Measurements from ENCODE around the gene FAM117B. TPM values are rescaled to one million over a fixed set of nuclear protein-coding genes. Genes with fewer than 3 reads are reported as not detected.

The FAM117B gene
- 24.0 and 24.5 TPM in 2 replicates for total RNA-seq (2021)
- long read RNA-seq, full-length matches to known transcripts: 1 of 7 reads
- long read RNA-seq, partial matches to known transcripts: 5 of 7 reads
- long read RNA-seq, other reads (novel, unspliced or antisense): 1 of 7 reads

- peak within 1 kb of the TSS; percentile 97 for H3K14ac ChIP-seq (ENCODE audit: insufficient read depth, low read length)
- H3K4me1 Mint-ChIP-seq: peaks cover 24 to 27% of the 10 kb centered on the region in 2 experiments
- H3K79me2 ChIP-seq (ENCODE audit: insufficient read depth, low read length): peaks cover 3% of the 10 kb centered on the region; the same call in 1 of the 2 replicates
- H3K79me1 ChIP-seq (ENCODE audit: insufficient read depth, low read depth, low read length, poor library complexity, severe bottlenecking): peaks cover 4% of the 10 kb centered on the region
- H2BK12ac ChIP-seq (ENCODE audit: insufficient read length, low read depth, low read length): no peak within 1 kb of the TSS
- WGBS (ENCODE audit: extremely low coverage, insufficient read length, low lambda C conversion rate): no CpG with 5 or more reads among the region's 80 CpGs
- H3K27ac ChIP-seq (ENCODE audit: insufficient read length, low read depth, low read length): no peak within 1 kb of the TSS
- no peak within 1 kb of the TSS for H2BK120ac ChIP-seq (ENCODE audit: low read depth, low read length, poor library complexity, severe bottlenecking)
- H3K9me3 ChIP-seq (ENCODE audit: control insufficient read depth, low read depth, low read length): no peaks in the 10 kb centered on the region
- H4K5ac ChIP-seq (ENCODE audit: insufficient read length, low read depth, low read length): no peak within 1 kb of the TSS
- H3K23ac ChIP-seq (ENCODE audit: insufficient read length, low read depth, low read length): no peak within 1 kb of the TSS
- peaks cover 2% of the 10 kb centered on the region for H4K20me1 ChIP-seq (ENCODE audit: control insufficient read depth, insufficient read depth, insufficient read length)
- DNase-seq: peak; percentile 98
- H3K18ac ChIP-seq (ENCODE audit: insufficient read length, low read depth, low read length): peak within 1 kb of the TSS; percentile 88
- H3K4me2 ChIP-seq (ENCODE audit: insufficient read depth, insufficient read length, low read length): peak within 1 kb of the TSS; percentile 99
- H2AFZ ChIP-seq (ENCODE audit: low read length): no peak within 1 kb of the TSS
- H4K91ac ChIP-seq (ENCODE audit: insufficient read length, low read depth, low read length): peak within 1 kb of the TSS; percentile 76
- H3K27me3 ChIP-seq (ENCODE audit: insufficient read depth, low read length): no peaks in the 10 kb centered on the region
- H3K9me3 Mint-ChIP-seq: no peaks in the 10 kb centered on the region
- no peaks in the 10 kb centered on the region for H3K27me3 Mint-ChIP-seq (ENCODE audit: low read depth)
- no peak within 1 kb of the TSS for H2AK5ac ChIP-seq (ENCODE audit: insufficient read length, low read length)
- H3K4me3 Mint-ChIP-seq: peak within 1 kb of the TSS; percentile 92 to 96
- no peak within 1 kb of the TSS for H3T11ph ChIP-seq (ENCODE audit: low read length)
- TF ChIP-seq, protein P1, sequence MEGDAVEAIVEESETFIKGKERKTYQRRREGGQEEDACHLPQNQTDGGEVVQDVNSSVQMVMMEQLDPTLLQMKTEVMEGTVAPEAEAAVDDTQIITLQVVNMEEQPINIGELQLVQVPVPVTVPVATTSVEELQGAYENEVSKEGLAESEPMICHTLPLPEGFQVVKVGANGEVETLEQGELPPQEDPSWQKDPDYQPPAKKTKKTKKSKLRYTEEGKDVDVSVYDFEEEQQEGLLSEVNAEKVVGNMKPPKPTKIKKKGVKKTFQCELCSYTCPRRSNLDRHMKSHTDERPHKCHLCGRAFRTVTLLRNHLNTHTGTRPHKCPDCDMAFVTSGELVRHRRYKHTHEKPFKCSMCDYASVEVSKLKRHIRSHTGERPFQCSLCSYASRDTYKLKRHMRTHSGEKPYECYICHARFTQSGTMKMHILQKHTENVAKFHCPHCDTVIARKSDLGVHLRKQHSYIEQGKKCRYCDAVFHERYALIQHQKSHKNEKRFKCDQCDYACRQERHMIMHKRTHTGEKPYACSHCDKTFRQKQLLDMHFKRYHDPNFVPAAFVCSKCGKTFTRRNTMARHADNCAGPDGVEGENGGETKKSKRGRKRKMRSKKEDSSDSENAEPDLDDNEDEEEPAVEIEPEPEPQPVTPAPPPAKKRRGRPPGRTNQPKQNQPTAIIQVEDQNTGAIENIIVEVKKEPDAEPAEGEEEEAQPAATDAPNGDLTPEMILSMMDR (conservative IDR thresholded peaks at IDR 0.05): no peak
- H3K23me2 ChIP-seq (ENCODE audit: insufficient read length, low read depth, low read length, poor library complexity, severe bottlenecking): peaks cover 4% of the 10 kb centered on the region
- no peak within 1 kb of the TSS for H2BK15ac ChIP-seq (ENCODE audit: low read depth, low read length)
- H2BK20ac ChIP-seq (ENCODE audit: low read depth, low read length, poor library complexity, severe bottlenecking): no peak within 1 kb of the TSS
- no peak within 1 kb of the TSS for H4K8ac ChIP-seq (replicated peaks; ENCODE audit: insufficient read length, low read depth, low read length)
- no peak within 1 kb of the TSS for H2BK5ac ChIP-seq (ENCODE audit: insufficient read length, low read length)
- peak within 1 kb of the TSS; percentile 56 for H3K56ac ChIP-seq (ENCODE audit: insufficient read length, low read depth, low read length)
- peaks cover 0 to 4% (median 0%) of the 10 kb centered on the region in 3 experiments; a peak in 1 of 7 replicates for H3K36me3 Mint-ChIP-seq (ENCODE audit: insufficient read depth in 1 of 3, low read depth in 3 of 3)
- H3K4ac ChIP-seq (ENCODE audit: low read depth, low read length): no peak within 1 kb of the TSS; the same call in 1 of the 2 replicates
- peak within 1 kb of the TSS; percentile 89 to 99 (median 98); a peak in 6 of 7 replicates for H3K27ac Mint-ChIP-seq
- peak within 1 kb of the TSS; percentile 74 for H3K9ac ChIP-seq (ENCODE audit: extremely low read depth, insufficient read length, low read length)
- no peaks in the 10 kb centered on the region for H3K4me1 ChIP-seq (ENCODE audit: insufficient read depth, low read length)
These were observed at the start of gene FAM117B for GRCh38 chr2:202634556-202635427. Gene FAM117B (plus strand): TSS chr2:202634969. CDS start chr2:202635188, 219 bp downstream.

Data from H9 (cell line).